OCI-LY1 (cell line): ENCODE measurements around the gene PBX1.

Experiments used
- CTCF ChIP-seq: fragments of 200-600 bp; sonication (generic), shearing (Covaris generic); IDR thresholded peaks from 2 replicates; pipeline ENCODE4 v1.5.1; 2017; ENCODE audit warnings: mild to moderate bottlenecking, antibody characterized with exemption, low read length, moderate library complexity, mixed read lengths
- EZH2 ChIP-seq: fragments of 200-600 bp; sonication (generic), shearing (Covaris generic); IDR thresholded peaks from 2 replicates; pipeline ENCODE4 v1.8.0; 2017; ENCODE audit warnings: borderline replicate concordance, mixed run types, mild to moderate bottlenecking, antibody characterized with exemption, low read length, moderate library complexity, mixed read lengths

GRCh38 chr1:164560121-164560541 is 1.1 kb downstream of the PBX1 start:
- TF ChIP-seq CTCF = no peak
- no peak for TF ChIP-seq EZH2
